Neural cell (in vitro differentiated cells): Measurements from ENCODE around the gene SLC25A27. TPM values are rescaled to one million over a fixed set of nuclear protein-coding genes. Genes with fewer than 3 reads are reported as not detected.
A peak's percentile ranks its signal among the peaks of the same experiment; 100 is the strongest.

Source experiments
- H2AFZ ChIP-seq: fragments of 200-600, 300-800 bp; sonication (generic), shearing (Covaris generic); 2 replicates; pipeline ENCODE4 v1.6.0; 2014; ENCODE audit warnings: low read depth, mild to moderate bottlenecking, antibody characterized with exemption, low read length, moderate library complexity
- H3F3A ChIP-seq: fragments of 200-600 bp; shearing (Covaris generic); 2 replicates; pipeline ENCODE4 v1.6.1; 2016; ENCODE audit warnings: mild to moderate bottlenecking, moderate library complexity, mixed read lengths, antibody characterized with exemption, low read length; ENCODE audit not compliant: insufficient read depth, poor library complexity, severe bottlenecking
- H3K27ac ChIP-seq: fragments of 200-600, 300-800 bp; sonication (generic), shearing (Covaris generic); 2 replicates; pipeline ENCODE4 v1.5.1; 2014; ENCODE audit warnings: mild to moderate bottlenecking, low read length, moderate library complexity
- H3K27me3 ChIP-seq: fragments of 300-800, 200-600 bp; sonication (generic), shearing (Covaris generic); 2 replicates; pipeline ENCODE4 v1.6.0; 2014; ENCODE audit warnings: mild to moderate bottlenecking, low read depth, low read length, moderate library complexity; ENCODE audit not compliant: insufficient read depth
- H3K36me3 ChIP-seq: fragments of 300-800, 200-600 bp; sonication (generic), shearing (Covaris generic); 2 replicates; pipeline ENCODE4 v1.5.1; 2014; ENCODE audit warnings: mild to moderate bottlenecking, antibody characterized with exemption, low read length, moderate library complexity; ENCODE audit not compliant: insufficient read depth
- H3K4me2 ChIP-seq: fragments of 300-800, 200-600 bp; sonication (generic), shearing (Covaris generic); 2 replicates; pipeline ENCODE4 v1.6.0; 2014; ENCODE audit warnings: mild to moderate bottlenecking, low read length
- H3K4me3 ChIP-seq: fragments of 300-800, 200-600 bp; sonication (generic), shearing (Covaris generic); 2 replicates; pipeline ENCODE4 v1.5.1; 2014; ENCODE audit warnings: mild to moderate bottlenecking, low read length, moderate library complexity
- H3K79me2 ChIP-seq: fragments of 200-600 bp; shearing (Covaris generic); replicated peaks from 2 replicates; pipeline ENCODE4 v1.6.0; 2014; ENCODE audit warnings: mild to moderate bottlenecking, low read length, moderate library complexity; ENCODE audit not compliant: insufficient read depth
- H3K9ac ChIP-seq: fragments of 300-800, 200-600 bp; sonication (generic), shearing (Covaris generic); 2 replicates; pipeline ENCODE4 v1.6.1; 2016; ENCODE audit warnings: mild to moderate bottlenecking, low read length, mixed read lengths
- H3K9me2 ChIP-seq: fragments of 200-600 bp; shearing (Covaris generic); 2 replicates; pipeline ENCODE4 v1.6.1; 2016; ENCODE audit warnings: mild to moderate bottlenecking, low read length, mixed read lengths; ENCODE audit not compliant: insufficient read depth
- H3K9me3 ChIP-seq: fragments of 200-600, 300-800 bp; sonication (generic), shearing (Covaris generic); 2 replicates; pipeline ENCODE4 v1.6.1; 2016; ENCODE audit warnings: mild to moderate bottlenecking, mixed run types, low read length, moderate library complexity, mixed read lengths
- H4K20me1 ChIP-seq: fragments of 200-600 bp; shearing (Covaris generic); 2 replicates; pipeline ENCODE4 v1.6.1; 2016; ENCODE audit warnings: mild to moderate bottlenecking, mixed run types; ENCODE audit not compliant: insufficient read depth
- CTCF ChIP-seq: fragments of 450-650 bp; IDR thresholded peaks from 2 replicates; pipeline ENCODE4 v1.5.1; 2014; ENCODE audit warnings: antibody characterized with exemption, mild to moderate bottlenecking, moderate library complexity; ENCODE audit not compliant: poor library complexity, severe bottlenecking
- EP300 ChIP-seq: fragments of 450-650 bp; conservative IDR thresholded peaks from 2 replicates; pipeline ENCODE4 v1.6.1; 2014; ENCODE audit warnings: antibody characterized with exemption, mild to moderate bottlenecking, moderate library complexity; ENCODE audit not compliant: poor library complexity, severe bottlenecking
- EZH2 ChIP-seq: fragments of 200-600, 300-800 bp; shearing (Covaris generic), sonication (generic); IDR thresholded peaks from 2 replicates; pipeline ENCODE4 v1.6.1; 2014; ENCODE audit warnings: antibody characterized with exemption, low read length, borderline replicate concordance, mild to moderate bottlenecking; ENCODE audit not compliant: insufficient read depth, poor library complexity, severe bottlenecking
- MXI1 ChIP-seq: fragments of 450-650 bp; conservative IDR thresholded peaks from 2 replicates; pipeline ENCODE4 v1.6.1; 2014; ENCODE audit warnings: antibody characterized with exemption, mild to moderate bottlenecking; ENCODE audit not compliant: poor library complexity, severe bottlenecking
- POLR2AphosphoS5 ChIP-seq: IDR thresholded peaks from 2 replicates; pipeline ENCODE4 v1.6.1; 2012
- RAD21 ChIP-seq: fragments of 450-650 bp; conservative IDR thresholded peaks from 2 replicates; pipeline ENCODE4 v1.6.1; 2014; ENCODE audit warnings: antibody characterized with exemption, mild to moderate bottlenecking, moderate library complexity
- REST ChIP-seq: IDR thresholded peaks from 2 replicates; pipeline ENCODE4 v1.6.1; 2012; ENCODE audit warnings: borderline replicate concordance
- SMC3 ChIP-seq: fragments of 450-650 bp; conservative IDR thresholded peaks from 2 replicates; pipeline ENCODE4 v1.6.1; 2014; ENCODE audit warnings: antibody characterized with exemption, mild to moderate bottlenecking, moderate library complexity; ENCODE audit not compliant: poor library complexity
- TAF1 ChIP-seq: IDR thresholded peaks from 2 replicates; pipeline ENCODE4 v1.6.1; 2012; ENCODE audit warnings: low read depth
- polyA plus RNA-seq: library from polyadenylated mRNA; depleted of rRNA; stranded (reverse); fragments of >200 nt; gene quantifications from 2 replicates; pipeline ENCODE4 v1.2.3, GENCODE V29; 2014

The SLC25A27 gene
- polyA plus RNA-seq, 1 donor from 2014 or later: 44.5 TPM

GRCh38 chr6:46661483-46661882, 8.7 kb downstream of the SLC25A27 start:
- H3K27me3 ChIP-seq: no peaks in the 10 kb centered on the region
- TF ChIP-seq POLR2AphosphoS5 (peak; percentile 86), EP300 (peak; percentile 99), CTCF (no peak)
- H3K79me2 ChIP-seq: no peaks in the 10 kb centered on the region

GRCh38 chr6:46667377-46667776, 14.6 kb downstream of the SLC25A27 start:
- H3K36me3 ChIP-seq: no peaks in the 10 kb centered on the region
- H3K9me3 ChIP-seq: no peaks in the 10 kb centered on the region
- TF ChIP-seq TAF1: no peak
- TF ChIP-seq EP300: no peak
- no peak for TF ChIP-seq REST
- no peak for TF ChIP-seq POLR2AphosphoS5
- TF ChIP-seq CTCF: no peak
- no peak for TF ChIP-seq MXI1
- TF ChIP-seq RAD21: no peak
- TF ChIP-seq SMC3: no peak
- TF ChIP-seq EZH2: no peak
- H3K9ac ChIP-seq: no peak overlapping the region
- H3K27me3 ChIP-seq: no peaks in the 10 kb centered on the region
- H3F3A ChIP-seq: no peaks in the 10 kb centered on the region
- no peaks in the 10 kb centered on the region for H3K79me2 ChIP-seq
- no peak overlapping the region for H3K4me2 ChIP-seq
- H2AFZ ChIP-seq: no peak overlapping the region
- no peaks in the 10 kb centered on the region for H4K20me1 ChIP-seq
- no peak overlapping the region for H3K4me3 ChIP-seq
- no peak overlapping the region for H3K27ac ChIP-seq
- H3K9me2 ChIP-seq: no peaks in the 10 kb centered on the region

More at GRCh38 chr6:46661483-46661882, 8.7 kb downstream of the SLC25A27 start:
- H2AFZ ChIP-seq: no peak overlapping the region
- no peaks in the 10 kb centered on the region for H3F3A ChIP-seq
- H3K9me2 ChIP-seq: no peaks in the 10 kb centered on the region
- H3K9me3 ChIP-seq: no peaks in the 10 kb centered on the region
- no peaks in the 10 kb centered on the region for H3K36me3 ChIP-seq
- no peak overlapping the region for H3K27ac ChIP-seq
- H3K9ac ChIP-seq: no peak overlapping the region
- no peak overlapping the region for H3K4me3 ChIP-seq
- H3K4me2 ChIP-seq: no peak overlapping the region
- no peaks in the 10 kb centered on the region for H4K20me1 ChIP-seq
